ENCODE results near the gene PIGU.

The PIGU gene

DNA sequence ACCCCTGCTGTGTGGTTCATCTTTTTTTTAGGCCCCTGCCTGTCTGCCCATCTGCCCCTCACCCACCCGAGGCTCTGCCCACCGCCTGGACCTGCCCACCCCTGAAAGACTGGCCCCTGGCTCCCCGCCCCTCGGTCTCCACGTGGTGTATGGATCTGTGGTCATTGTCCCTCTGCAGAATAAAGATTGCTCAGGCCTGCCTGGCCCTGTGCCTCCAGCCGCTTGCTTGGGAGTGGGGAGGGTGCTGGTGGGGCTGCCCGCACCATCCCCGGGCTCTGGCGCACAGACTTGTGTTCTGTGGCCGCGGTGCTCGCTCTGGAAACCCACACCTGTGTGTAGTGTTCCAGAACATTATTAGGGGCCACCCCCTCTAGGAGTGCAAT, 116.8 kb downstream of the PIGU start:
- peaks cover 13% of the 10 kb centered on the region for H3K4me1 Mint-ChIP-seq
- no peaks in the 10 kb centered on the region for H3K9me3 Mint-ChIP-seq
- no peaks in the 10 kb centered on the region for H3K27me3 Mint-ChIP-seq
- peak overlapping the region; percentile 69 for H3K27ac Mint-ChIP-seq (ENCODE audit: low read depth)
- peak overlapping the region; percentile 57 for H3K4me3 Mint-ChIP-seq
- no peak for ATAC-seq (replicated peaks; ENCODE audit: extremely low read depth, poor library complexity, severe bottlenecking)
- H3K36me3 Mint-ChIP-seq (ENCODE audit: insufficient read depth) = peaks cover 27% of the 10 kb centered on the region
- no peak for DNase-seq (ENCODE audit: low spot score in 2 of 2)

DNA sequence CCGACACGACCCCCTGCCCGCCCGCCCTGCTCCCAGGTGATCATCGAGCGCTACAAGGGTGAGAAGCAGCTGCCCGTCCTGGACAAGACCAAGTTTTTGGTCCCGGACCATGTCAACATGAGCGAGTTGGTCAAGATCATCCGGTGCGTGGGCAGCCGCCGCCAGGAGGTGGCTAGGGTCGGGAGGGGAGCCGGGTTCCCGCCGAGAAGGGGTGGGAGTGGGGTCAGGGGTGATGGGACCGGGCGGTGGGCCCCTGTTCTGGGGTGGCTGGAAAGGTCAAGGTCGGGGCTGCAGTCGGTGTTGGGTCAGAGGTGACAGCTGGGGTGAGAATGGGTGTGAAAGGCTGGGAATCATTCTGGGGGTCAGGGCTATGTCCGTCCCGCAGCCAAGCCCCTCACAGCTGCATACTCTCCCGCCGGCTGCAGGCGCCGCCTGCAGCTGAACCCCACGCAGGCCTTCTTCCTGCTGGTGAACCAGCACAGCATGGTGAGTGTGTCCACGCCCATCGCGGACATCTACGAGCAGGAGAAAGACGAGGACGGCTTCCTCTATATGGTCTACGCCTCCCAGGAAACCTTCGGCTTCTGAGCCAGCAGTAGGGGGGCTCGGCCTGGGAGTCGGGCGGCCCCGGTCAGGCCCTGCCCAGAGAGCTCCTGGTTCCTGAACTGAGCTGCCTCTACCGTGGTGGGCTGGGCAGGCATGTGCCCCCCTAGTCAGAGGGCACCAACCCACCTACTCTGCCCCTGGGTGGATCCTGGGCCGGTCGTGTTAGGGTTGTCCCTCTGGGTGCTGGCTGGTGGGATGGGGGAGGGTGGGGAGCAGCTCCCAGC, 117.4 kb downstream of the PIGU start:
- Mint-ChIP-seq H3K36me3 (ENCODE audit: insufficient read depth) (peaks cover 27% of the 10 kb centered on the region), H3K27ac (ENCODE audit: low read depth) (peak overlapping the region; percentile 69), H3K4me1 (peaks cover 13% of the 10 kb centered on the region), H3K4me3 (peak overlapping the region; percentile 57), H3K9me3 (no peaks in the 10 kb centered on the region), H3K27me3 (no peaks in the 10 kb centered on the region)
- ATAC-seq (replicated peaks; ENCODE audit: extremely low read depth, poor library complexity, severe bottlenecking) = no peak
- no peak for DNase-seq (ENCODE audit: low spot score in 2 of 2)

DNA sequence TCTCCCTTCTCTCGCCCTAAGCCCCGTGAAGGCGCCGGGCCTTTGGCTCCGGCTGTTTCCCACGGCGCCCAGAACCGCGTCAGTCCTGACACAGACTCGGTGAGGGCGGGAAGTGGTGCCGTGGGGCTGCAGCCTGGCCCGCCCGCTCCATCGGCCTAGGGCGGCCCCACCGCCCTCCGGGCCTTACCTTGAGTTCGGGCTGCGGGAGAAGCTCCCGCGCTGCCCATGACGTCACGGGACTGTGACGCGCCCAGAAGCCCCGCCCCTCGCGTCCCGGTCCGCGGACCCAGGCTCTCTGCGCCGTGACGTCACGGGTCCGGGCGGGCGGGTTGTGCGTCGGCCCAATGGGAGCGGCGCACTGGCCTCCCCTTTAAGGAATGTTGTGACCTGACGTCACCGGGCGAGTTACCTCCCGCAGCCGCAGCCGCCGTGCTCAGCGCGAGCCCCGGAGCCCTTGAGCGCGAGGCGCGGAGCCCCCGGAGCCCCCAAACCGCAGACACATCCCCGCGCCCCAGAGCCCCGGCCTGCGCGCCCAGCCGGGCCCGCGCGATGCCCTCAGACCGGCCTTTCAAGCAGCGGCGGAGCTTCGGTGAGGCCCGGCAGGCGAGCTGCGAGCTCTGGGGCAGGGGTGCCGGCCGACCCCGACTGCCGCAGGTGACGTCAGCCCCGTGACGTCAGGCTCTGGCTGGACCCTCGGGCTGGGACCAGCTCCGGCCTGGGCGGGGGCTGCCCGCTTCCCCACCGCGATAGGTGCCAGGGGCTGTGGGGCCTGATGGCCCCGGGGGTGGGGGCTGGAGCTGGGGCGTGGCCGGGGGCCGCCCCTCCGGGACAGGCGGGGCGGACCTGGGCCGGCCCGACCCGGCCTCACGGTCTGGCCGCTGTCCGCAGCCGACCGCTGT, 118.3 kb downstream of the PIGU start, which contains the start of gene MAP1LC3A:
MAP1LC3A (plus strand) TSS at position 399 of the 899 bp plus-strand sequence; CDS start at position 550, 151 bp downstream.
- Mint-ChIP-seq H3K27me3 (no peaks in the 10 kb centered on the region), H3K4me1 (peaks cover 13% of the 10 kb centered on the region), H3K4me3 (peak within 1 kb of the TSS; percentile 83), H3K9me3 (no peaks in the 10 kb centered on the region), H3K36me3 (ENCODE audit: insufficient read depth) (peaks cover 27% of the 10 kb centered on the region), H3K27ac (ENCODE audit: low read depth) (peak within 1 kb of the TSS; percentile 99)
- ATAC-seq (replicated peaks; ENCODE audit: extremely low read depth, poor library complexity, severe bottlenecking) (peak; percentile 89), DNase-seq (ENCODE audit: low spot score in 2 of 2) (peak; percentile 92 to 94)

DNA sequence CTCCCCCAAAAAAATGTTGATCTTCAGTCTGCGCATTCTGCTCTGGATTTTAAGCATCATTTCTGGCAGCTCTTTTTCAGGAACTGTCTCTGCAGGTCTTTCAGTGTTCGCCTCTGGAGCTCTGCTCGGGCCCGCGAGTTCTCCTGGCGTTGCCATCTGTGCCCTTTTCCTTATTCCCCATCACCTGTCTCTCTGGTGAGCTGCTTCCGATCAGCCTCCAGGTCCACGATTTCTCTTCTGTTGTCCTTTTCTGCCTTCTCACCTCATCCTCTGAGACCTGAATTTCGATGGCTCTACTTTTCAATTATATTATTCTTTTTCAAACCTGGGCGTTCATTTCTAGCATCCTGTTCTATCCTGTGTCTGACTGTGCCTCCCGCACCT, 119.0 kb downstream of the PIGU start:
- DNase-seq (ENCODE audit: low spot score in 2 of 2) = no peak
- Mint-ChIP-seq H3K4me3 (peak overlapping the region; percentile 83), H3K4me1 (peaks cover 13% of the 10 kb centered on the region), H3K27me3 (no peaks in the 10 kb centered on the region), H3K9me3 (no peaks in the 10 kb centered on the region), H3K36me3 (ENCODE audit: insufficient read depth) (peaks cover 27% of the 10 kb centered on the region), H3K27ac (ENCODE audit: low read depth) (peak overlapping the region; percentile 99)
- no peak for ATAC-seq (replicated peaks; ENCODE audit: extremely low read depth, poor library complexity, severe bottlenecking)

DNA sequence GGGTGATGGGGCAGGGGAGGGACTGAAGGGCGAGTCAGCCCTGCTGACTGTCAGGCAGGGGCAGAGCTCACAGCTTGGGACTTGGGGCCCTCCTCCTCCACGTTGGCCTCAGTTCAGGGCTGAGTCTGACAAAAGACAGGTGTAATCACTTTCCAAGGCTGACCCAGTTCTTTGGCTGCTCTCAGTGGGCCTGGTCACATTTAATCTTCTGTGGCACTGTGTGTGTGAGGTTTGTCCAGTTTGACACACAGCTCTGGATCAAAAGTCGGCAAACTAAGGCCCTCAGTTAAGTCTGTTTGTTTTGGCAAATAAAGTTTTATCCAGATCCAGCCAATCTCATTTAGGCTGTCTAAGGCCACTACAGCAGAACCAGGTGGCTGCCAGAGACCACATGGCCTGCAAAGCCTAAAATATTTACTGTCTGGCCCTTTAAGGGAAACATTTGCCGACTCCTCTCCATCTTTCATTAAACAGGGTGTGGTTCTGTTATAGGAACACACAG, 123.5 kb downstream of the PIGU start:
- H3K27me3 Mint-ChIP-seq = no peaks in the 10 kb centered on the region
- H3K36me3 Mint-ChIP-seq (ENCODE audit: insufficient read depth) = peaks cover 7% of the 10 kb centered on the region
- no peak overlapping the region for H3K27ac Mint-ChIP-seq (ENCODE audit: low read depth)
- no peaks in the 10 kb centered on the region for H3K9me3 Mint-ChIP-seq
- no peak for ATAC-seq (replicated peaks; ENCODE audit: extremely low read depth, poor library complexity, severe bottlenecking)
- H3K4me1 Mint-ChIP-seq = peaks cover 12% of the 10 kb centered on the region
- H3K4me3 Mint-ChIP-seq = no peak overlapping the region
- no peak for DNase-seq (ENCODE audit: low spot score in 2 of 2)

DNA sequence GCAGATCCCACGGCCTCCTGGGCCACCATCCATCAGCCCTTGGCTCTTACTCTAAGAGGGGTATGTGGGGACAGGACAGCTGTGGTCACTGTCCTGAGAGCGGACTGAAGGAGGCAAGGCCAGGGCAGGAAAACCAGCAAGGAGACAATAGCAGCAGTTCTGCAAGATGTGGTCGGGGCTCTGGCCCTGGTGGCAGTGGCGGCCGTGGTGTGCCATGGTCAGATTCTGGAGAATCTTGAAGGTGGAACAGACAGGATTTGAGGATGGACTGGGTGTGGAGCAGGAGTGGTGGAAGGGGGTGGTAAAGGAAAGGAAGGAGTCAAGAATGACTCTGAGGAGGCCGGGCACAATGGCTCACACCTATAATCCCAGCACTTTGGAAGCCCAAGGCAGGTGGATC, 124.3 kb downstream of the PIGU start:
- Mint-ChIP-seq H3K9me3 (no peaks in the 10 kb centered on the region), H3K4me1 (peaks cover 5% of the 10 kb centered on the region), H3K27ac (ENCODE audit: low read depth) (peak overlapping the region; percentile 29), H3K4me3 (no peak overlapping the region), H3K27me3 (no peaks in the 10 kb centered on the region), H3K36me3 (ENCODE audit: insufficient read depth) (peaks cover 1% of the 10 kb centered on the region)
- ATAC-seq (replicated peaks; ENCODE audit: extremely low read depth, poor library complexity, severe bottlenecking) = no peak
- no peak for DNase-seq (ENCODE audit: low spot score in 2 of 2)

DNA sequence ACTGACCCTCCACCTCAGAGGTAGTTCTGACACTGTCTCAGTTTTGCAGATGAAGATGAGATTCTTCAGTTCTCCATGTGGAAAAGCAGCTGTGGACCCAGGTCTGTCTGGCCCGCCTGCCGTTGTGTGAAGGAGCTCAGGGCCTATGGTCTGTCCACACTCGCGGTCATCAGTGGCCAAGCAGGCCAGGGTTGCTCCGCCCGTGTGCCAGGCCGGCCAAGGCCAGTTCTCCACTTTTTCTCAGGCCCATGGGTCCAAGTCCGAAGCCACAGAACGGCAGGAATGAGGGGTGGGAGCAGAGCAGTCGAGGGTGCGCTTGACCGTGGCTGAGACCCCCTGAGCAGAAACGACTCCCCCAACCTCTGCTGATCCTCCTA, 127.0 kb downstream of the PIGU start:
- H3K4me3 Mint-ChIP-seq = no peak overlapping the region
- H3K36me3 Mint-ChIP-seq (ENCODE audit: insufficient read depth) = peaks cover 1% of the 10 kb centered on the region
- ATAC-seq (replicated peaks; ENCODE audit: extremely low read depth, poor library complexity, severe bottlenecking) (no peak), DNase-seq (ENCODE audit: low spot score in 2 of 2) (no peak)
- no peaks in the 10 kb centered on the region for H3K27me3 Mint-ChIP-seq
- H3K9me3 Mint-ChIP-seq = no peaks in the 10 kb centered on the region
- no peak overlapping the region for H3K27ac Mint-ChIP-seq (ENCODE audit: low read depth)
- H3K4me1 Mint-ChIP-seq = no peaks in the 10 kb centered on the region

DNA sequence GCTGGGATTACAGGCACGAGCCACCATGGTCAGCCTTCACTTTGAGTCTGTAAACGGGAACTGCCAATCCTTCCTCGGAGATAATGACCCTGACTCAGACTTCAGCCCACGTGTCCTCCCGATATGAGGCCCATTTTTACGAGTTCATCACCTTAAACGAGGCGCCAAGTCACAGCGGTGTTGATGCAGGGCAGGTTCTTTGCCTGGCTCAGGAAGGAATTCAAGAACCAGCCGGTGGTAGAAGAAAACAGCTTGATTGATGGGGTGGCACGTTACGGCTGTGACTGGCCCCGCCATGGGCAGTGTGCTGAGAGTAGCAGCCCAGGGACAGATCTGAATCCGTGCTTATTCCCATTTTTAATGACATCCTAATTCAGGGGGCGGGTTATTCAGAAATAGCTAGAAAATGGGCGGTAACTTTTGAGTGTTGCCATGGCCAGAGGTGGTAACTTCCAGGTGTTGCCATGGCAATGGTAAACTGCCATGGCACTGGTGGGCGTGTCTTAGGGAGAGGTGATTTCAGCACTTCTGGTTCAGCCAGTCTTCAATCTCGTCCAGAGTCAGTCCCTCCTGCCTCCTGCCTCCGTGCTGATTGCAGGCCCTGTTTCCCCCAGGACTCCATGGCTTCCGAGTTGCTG, 127.5 kb downstream of the PIGU start:
- no peak overlapping the region for H3K27ac Mint-ChIP-seq (ENCODE audit: low read depth)
- peaks cover 3% of the 10 kb centered on the region for H3K36me3 Mint-ChIP-seq (ENCODE audit: insufficient read depth)
- peaks cover 4% of the 10 kb centered on the region for H3K4me1 Mint-ChIP-seq
- H3K27me3 Mint-ChIP-seq = no peaks in the 10 kb centered on the region
- ATAC-seq (replicated peaks; ENCODE audit: extremely low read depth, poor library complexity, severe bottlenecking) = no peak
- no peak for DNase-seq (ENCODE audit: low spot score in 2 of 2)
- no peaks in the 10 kb centered on the region for H3K9me3 Mint-ChIP-seq
- H3K4me3 Mint-ChIP-seq = no peak overlapping the region

DNA sequence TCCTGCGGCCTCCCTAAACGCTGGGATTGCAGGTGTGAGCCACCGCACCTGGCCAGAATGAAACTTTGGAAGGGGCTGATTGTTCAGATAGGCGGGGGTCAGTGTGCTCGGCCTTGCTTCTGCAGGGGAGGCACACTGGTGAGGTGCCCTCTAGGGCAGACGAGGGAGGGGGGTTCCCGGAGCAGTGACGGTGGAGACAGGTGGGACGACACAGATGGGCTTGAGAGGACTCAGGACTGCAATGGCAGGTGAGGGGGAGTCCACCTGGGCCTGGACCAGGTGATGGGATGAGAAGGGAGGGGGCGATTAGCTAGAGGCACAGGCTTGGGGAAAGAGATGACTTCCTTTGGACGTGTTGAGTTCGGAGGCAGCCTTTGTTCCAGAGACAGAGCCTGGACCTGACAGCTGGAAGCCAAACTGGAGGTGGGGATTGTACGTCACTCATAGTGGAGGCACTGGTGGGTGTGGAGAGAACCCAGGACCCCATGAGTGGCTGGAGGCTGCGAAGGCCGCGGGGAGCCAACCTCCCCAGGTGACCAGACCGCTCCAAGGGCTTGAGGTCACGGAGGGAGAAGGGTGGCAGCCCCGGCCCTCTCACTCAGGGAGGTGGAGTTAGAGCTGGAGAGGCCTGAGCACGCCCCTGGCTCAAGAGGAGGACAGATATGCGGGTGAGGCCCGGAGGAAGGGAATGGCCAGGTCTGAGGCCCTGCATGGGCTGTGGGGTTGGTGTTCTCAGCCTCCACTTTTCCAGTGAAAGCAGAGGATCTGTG, 128.9 kb downstream of the PIGU start:
- H3K4me1 Mint-ChIP-seq = peaks cover 5% of the 10 kb centered on the region
- peaks cover 3% of the 10 kb centered on the region for H3K36me3 Mint-ChIP-seq (ENCODE audit: insufficient read depth)
- DNase-seq (ENCODE audit: low spot score in 2 of 2) (no peak), ATAC-seq (replicated peaks; ENCODE audit: extremely low read depth, poor library complexity, severe bottlenecking) (no peak)
- H3K9me3 Mint-ChIP-seq = no peaks in the 10 kb centered on the region
- no peak overlapping the region for H3K4me3 Mint-ChIP-seq
- no peaks in the 10 kb centered on the region for H3K27me3 Mint-ChIP-seq
- no peak overlapping the region for H3K27ac Mint-ChIP-seq (ENCODE audit: low read depth)

DNA sequence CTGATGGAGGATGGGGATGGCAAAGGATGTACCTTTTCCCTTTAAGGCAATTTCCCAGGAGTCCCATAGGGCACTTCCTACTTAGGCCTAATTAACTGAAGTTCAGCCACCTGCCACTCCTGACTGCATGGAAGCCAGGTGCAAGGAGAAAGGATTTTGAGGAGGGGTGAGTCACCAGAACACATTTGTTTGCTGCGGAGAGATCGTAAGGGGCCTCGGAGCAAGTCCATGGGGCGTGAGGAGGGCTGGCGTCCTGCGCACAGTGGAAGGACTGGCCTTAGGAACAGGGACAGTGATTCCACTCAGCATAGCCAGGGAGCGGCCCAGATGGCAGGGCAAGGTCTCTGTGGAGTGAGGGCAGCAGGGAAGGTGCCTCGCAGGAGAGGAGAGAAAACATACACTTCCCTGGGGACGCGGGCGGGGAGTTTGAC, 130.1 kb downstream of the PIGU start:
- H3K9me3 Mint-ChIP-seq = no peaks in the 10 kb centered on the region
- H3K27ac Mint-ChIP-seq (ENCODE audit: low read depth) = no peak overlapping the region
- peaks cover 8% of the 10 kb centered on the region for H3K4me1 Mint-ChIP-seq
- ATAC-seq (replicated peaks; ENCODE audit: extremely low read depth, poor library complexity, severe bottlenecking) = no peak
- H3K27me3 Mint-ChIP-seq = no peaks in the 10 kb centered on the region
- H3K36me3 Mint-ChIP-seq (ENCODE audit: insufficient read depth) = peaks cover 3% of the 10 kb centered on the region
- no peak overlapping the region for H3K4me3 Mint-ChIP-seq
- DNase-seq (ENCODE audit: low spot score in 2 of 2) = no peak

DNA sequence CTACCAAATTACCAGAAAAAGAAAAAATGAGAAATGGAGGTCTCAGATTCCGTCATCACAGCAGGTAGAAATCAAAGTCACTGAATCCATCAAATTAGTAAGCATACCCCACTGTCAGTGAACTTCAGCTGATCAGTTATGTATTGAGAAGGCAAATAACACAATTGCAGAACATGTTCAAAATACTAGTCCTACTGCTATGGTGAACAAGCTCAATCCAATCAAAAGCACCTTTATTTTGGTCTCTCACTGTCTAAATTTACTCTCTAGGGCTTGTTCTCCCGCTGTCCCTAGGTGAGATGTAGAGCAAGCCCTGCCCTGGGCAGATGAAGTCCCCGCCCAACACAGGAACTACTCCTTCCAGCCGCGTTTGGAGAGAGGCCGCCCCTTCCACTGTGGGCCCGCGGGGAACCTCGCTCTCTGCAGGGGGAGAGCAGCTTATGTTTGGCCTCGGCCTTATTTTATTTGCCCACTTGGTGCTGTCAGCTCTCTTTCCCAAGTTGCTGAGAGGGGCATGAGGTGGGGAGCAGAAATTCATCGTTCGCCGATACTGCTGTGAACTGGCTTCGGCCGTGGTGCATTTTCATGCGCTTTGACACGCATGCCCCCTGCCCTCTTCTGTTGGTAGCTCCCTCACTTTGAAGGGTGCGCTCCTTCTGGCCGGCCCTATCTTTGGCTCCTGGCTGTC, 132.6 kb downstream of the PIGU start:
- Mint-ChIP-seq H3K27ac (ENCODE audit: low read depth) (peak overlapping the region; percentile 29), H3K4me3 (no peak overlapping the region), H3K36me3 (ENCODE audit: insufficient read depth) (peaks cover 12% of the 10 kb centered on the region), H3K4me1 (peaks cover 30% of the 10 kb centered on the region), H3K9me3 (no peaks in the 10 kb centered on the region), H3K27me3 (no peaks in the 10 kb centered on the region)
- no peak for DNase-seq (ENCODE audit: low spot score in 2 of 2)
- ATAC-seq (replicated peaks; ENCODE audit: extremely low read depth, poor library complexity, severe bottlenecking) = no peak
